GM18907 (cell line): ENCODE measurements around the gene FBXL19.

Experiments
- ATAC-seq: cut with Tn5 transposase; IDR thresholded peaks from one replicate; pipeline ENCODE4 v1.9.1; 2021; ENCODE audit warnings: mild to moderate bottlenecking, moderate library complexity; ENCODE audit not compliant: unreplicated experiment

The FBXL19 gene

DNA sequence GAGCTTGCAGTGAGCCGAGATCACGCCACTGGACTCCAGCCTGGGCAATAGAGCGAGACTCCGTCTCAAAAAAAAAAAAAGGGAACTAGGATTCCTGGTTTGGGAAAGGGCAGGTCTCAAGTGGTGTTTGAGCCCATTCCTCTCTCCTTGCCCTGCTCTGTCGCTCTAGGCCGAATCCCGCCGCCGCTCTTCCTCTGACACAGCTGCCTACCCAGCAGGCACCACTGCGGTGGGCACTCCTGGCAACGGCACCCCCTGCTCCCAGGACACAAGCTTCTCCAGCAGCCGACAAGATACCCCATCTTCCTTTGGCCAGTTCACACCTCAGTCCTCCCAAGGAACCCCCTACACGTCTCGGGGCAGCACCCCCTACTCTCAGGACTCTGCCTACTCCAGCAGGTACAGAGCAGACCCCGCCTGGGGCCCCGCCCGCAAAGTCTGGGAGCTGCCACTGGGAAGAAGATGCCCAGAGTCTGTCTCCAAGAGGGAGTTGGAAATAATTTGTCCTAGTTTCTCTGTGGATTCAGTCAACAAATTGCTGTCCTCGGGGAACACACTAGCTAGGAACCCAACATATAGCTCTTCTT lies 40.6 kb downstream of the FBXL19 start:
- no peak for ATAC-seq

DNA sequence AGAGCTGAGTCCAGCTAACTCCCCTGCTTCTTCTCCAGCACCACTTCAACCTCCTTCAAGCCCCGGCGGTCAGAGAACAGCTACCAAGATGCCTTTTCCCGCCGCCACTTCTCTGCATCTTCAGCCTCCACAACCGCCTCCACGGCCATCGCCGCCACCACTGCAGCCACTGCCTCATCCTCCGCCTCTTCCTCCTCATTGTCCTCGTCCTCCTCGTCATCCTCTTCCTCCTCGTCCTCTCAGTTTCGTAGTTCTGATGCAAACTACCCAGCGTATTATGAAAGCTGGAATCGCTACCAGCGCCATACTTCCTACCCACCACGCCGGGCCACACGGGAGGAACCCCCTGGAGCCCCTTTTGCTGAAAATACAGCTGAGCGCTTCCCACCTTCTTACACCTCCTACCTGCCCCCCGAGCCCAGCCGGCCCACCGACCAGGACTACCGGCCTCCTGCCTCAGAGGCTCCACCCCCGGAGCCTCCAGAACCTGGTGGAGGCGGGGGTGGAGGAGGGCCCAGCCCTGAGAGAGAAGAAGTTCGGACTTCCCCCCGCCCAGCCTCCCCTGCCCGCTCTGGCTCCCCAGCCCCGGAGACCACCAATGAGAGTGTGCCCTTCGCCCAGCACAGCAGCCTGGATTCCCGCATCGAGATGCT lies 41.3 kb downstream of the FBXL19 start:
- no peak for ATAC-seq

DNA sequence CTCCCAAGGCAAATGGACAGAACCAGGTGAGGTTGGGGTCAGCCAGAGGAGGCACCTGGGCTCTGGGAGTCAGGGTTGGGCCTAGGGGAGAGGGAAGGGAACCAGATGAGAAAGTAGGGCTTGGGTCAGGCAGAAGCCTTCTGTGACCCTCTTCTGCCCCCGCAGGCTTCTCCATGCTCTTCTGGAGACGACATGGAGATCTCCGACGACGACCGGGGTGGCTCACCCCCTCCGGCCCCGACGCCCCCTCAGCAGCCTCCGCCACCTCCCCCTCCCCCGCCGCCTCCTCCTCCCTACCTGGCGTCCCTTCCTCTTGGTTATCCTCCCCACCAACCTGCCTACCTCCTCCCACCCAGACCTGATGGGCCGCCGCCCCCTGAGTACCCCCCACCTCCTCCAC lies 42.1 kb downstream of the FBXL19 start:
- no peak for ATAC-seq

GRCh38 chr16:30966033-30966619 lies 42.8 kb downstream of the FBXL19 start:
- no peak for ATAC-seq

DNA sequence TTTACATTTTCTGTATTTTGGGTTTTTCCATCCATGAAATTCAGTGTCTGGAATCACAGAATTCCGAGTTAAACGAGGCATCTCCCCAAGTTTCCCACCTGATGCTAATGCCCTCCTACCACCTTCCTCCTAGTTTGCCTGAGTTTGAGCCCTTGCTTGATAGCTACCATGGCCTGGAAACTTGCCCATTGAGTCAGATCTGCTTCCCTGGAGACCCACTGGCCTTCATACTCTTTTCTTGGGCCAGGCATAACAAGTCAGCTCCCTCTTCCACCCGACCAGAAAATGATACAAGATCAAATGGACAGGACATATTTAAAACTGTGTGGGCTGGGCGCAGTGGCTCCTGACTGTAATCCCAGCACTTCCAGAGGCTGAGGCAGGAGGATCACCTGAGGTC lies 44.4 kb downstream of the FBXL19 start:
- no peak for ATAC-seq

DNA sequence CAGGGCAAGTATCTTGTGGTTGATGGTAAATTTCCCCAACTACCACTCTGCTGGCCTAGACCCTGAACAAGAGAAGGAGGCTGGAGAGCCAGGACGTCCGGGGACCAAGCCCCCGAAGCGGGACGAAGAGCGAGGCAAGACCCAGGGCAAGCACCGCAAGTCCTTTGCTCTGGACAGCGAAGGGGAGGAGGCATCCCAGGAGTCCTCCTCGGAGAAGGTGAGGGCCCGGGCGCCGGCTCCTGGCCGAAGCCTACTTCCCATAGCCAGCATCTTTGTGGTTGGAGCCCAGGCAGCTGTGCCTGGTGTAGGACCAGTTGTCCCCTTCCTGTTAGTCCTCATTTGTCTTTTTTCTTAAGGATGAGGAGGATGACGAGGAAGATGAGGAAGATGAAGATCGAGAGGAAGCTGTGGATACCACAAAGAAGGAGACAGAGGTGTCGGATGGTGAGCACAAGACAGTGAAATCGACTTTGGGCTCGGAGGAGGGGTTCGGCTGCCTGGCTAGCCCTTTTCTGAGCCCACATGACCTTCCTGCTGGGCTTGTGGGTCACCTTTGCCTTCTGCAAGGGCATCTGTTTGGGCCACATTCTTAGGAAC lies 46.0 kb downstream of the FBXL19 start:
- ATAC-seq, result no peak

GRCh38 chr16:30971298-30971697 lies 47.9 kb downstream of the FBXL19 start:
- ATAC-seq, result no peak

- ATAC-seq, result no peak
Observed at GRCh38 chr16:30972872-30973271, 49.5 kb downstream of the FBXL19 start.

DNA sequence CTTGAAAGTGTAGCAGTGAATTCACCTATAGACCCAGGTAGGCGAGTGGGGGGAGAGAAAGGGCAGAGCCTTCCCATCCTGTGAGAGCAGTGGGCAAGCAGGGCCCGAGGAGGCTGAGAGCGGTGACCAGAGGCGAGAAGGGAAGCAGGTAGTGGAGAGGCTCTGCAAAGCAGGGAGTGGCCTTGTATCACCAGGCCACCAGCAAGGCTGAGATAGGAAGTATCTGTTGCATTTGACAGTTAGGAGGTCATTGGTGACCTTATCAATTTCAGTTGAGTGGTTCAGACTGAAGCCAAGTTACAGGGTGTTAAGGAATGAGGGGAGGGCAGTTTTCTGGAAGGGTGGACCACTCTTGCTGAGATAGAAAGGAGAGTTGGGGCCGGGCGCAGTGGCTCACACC lies 51.0 kb downstream of the FBXL19 start:
- no peak for ATAC-seq

DNA sequence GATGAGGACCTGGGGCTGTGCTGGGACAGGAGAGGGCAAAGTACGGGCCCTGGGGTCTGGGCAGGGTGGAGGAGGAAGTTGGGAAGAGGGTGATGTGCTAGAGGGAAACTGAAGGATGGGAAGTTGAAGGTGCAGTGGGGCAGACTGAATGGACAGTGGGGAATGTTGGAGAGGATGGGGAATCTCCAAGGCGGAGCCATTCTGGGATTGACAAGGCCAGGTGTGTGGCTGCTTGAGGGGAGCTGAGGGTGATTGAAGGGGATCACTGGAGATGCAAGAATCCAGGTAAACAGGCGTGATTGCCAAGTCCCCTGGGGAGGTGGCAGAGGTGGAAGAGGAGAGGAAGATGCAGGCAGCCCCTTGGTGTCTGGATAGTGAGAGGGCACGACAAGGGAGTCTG lies 53.1 kb downstream of the FBXL19 start:
- ATAC-seq, result no peak

DNA sequence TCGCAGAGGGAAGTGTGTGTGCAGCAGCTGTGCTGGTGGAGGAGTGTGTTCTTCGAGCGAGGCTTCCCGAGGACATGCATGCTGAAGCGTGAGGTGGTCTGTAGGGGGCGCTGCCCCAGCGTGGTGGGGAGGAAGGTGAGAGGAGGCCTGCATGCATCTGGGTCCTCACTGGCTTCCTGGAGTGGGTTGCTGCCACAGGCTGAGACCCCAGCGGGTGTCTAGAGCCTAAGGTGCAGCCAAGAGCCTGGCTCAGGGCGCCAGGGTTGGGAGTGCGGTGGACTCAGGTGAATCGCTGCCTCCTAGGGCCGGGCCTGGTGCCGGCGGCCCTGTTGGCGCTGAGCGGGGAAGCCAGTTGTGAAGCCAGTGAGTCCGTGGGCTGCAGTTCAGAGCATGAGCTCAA lies 54.1 kb downstream of the FBXL19 start:
- ATAC-seq, result no peak

- no peak for ATAC-seq
Observed at GRCh38 chr16:30979170-30980022, 56.0 kb downstream of the FBXL19 start.

- no peak for ATAC-seq
Observed at GRCh38 chr16:30980023-30980371, 56.6 kb downstream of the FBXL19 start.

GRCh38 chr16:30980434-30980833 lies 57.1 kb downstream of the FBXL19 start:
- no peak for ATAC-seq

DNA sequence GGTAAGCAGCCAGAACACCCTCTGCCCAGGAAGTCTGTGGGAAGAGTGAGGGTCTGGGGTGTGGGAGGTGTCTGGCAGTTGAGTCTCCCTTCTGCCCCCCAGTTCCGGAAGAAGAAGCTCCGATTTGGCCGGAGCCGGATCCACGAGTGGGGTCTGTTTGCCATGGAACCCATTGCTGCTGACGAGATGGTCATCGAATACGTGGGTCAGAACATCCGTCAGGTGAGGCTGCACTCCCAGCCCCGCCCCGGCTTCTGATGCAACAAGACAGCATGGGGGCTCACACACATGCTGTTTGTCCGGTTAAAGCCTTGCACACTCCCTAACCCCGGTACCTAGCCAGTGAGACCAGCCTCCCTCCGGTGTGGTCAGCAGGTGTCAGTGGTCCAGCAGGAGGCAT lies 57.6 kb downstream of the FBXL19 start:
- ATAC-seq, result no peak

GRCh38 chr16:30982548-30983288 lies 59.3 kb downstream of the FBXL19 start:
- no peak for ATAC-seq

GRCh38 chr16:30983289-30983889 lies 60.0 kb downstream of the FBXL19 start:
- ATAC-seq, result no peak

- no peak for ATAC-seq
Observed at GRCh38 chr16:30983898-30984610, 60.7 kb downstream of the FBXL19 start.

GRCh38 chr16:30984669-30985400 lies 61.5 kb downstream of the FBXL19 start, which contains the start of gene HSD3B7:
TSS of gene HSD3B7 (plus strand) at chr16:30985207. CDS start at chr16:30985659, 452 bp downstream.
- peak; percentile 49 for ATAC-seq
